ENCODE data around the gene FEM1A. TPM values are rescaled to one million over a fixed set of nuclear protein-coding genes. Genes with fewer than 3 reads are reported as not detected.
"Not testable (repeated sequence)": the region's sequence is repeated elsewhere in the genome, so short reads cannot be mapped to it uniquely, and the experiment has no call there.

Gene FEM1A
- 16.0 and 16.7 TPM in 2 replicates for total RNA-seq

- intact Hi-C loops (cut with micrococcal nuclease), result loop anchor here (1.0 to 10.0 kb wide), 22 partner anchors 20 to 1287 kb away; partner anchors contain the start of genes ANKRD24, CATSPERD, CHAF1A and DOHH
These were observed at the start of gene FEM1A for GRCh38 chr19:4791183-4792018. Gene FEM1A (plus strand): TSS chr19:4791734. CDS start chr19:4791855, 121 bp downstream.

DNA sequence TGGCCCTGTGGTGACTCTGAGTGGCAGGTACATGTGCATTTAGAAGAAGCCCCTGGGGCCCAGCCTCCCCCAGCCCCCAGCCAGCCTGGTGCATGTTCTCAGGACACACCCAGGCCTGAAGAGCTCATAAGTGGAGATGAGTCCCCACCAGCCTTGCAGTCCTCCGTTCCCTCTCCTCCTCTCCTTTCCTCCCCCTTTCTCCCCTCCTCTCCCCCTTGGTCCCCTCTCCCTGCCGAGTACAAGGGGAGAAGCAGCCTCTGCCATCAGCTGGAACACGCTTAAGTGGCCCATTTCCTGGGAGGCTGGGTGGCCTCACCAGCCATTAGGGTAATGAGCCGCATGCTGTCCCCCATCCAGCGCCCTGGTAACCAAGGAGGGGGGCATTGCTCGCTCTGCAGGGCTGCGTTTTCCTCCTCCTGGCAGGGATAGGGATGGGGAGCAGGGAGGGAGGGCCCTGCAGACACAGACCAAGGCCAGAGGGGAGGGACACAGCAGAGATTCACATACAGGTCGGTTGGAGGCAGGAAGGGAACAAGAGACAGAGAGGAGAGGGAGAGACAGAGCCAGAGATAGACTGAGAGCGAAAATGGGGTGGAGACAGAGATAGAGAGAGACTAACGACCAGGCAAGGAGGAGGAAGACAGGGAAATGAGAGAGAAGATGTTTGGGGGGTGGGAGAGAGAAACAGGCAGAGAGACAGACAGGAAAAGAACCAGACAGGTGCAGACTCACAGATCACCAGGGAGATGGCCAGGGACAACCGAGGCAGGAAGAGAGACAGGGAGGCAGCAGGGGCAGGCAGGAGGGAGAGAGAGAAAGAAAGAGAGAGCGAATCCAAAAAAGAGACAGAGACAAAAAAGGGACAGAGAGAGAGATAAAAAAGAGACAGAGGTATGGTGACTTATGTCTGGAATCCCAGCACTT is 48.5 kb upstream of the FEM1A start:
- intact Hi-C loops (cut with micrococcal nuclease), result no loop called here

- intact Hi-C loops (cut with micrococcal nuclease), result no loop called here
These were observed 46.9 kb upstream of the FEM1A start for GRCh38 chr19:4744451-4745174.

DNA sequence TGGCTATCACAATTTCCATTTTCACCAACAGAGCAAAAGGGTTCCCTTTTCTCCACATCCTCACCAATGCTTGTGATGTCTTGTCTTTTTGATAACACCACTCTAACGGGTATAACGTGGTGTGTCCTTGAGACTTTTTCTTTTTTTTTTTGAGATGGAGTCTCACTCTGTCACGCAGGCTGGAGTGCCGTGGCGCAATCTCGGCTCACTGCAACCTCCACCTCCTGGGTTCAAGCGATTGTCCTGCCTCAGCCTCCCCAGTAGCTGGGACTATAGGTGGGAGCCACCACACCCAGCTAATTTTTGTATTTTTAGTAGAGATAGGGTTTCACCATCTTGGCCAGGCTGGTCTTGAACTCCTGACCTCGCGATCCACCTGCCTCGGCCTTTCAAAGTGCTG is 46.4 kb upstream of the FEM1A start:
- intact Hi-C loops (cut with micrococcal nuclease), result not testable (repeated sequence)

DNA sequence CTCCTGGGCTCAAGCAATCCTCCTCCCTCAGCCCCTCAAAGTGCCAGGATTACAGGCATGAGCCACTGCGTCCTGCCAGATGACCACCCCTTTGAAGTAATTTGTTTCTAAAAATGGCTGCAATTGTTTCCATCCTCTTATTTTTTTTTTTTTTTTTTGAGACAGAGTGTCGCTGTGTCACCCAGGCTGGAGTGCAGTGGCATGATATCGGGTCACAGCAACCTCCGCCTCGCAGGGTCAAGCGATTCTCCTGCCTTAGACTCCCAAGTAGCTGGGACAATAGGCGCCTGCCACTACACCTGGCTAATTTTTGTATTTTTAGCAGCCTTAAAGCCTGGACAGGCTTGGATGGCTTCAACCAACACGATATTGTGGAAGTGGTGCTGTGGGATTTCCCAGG is 45.5 kb upstream of the FEM1A start:
- intact Hi-C loops (cut with micrococcal nuclease), result no loop called here

GRCh38 chr19:4748185-4748584 is 43.3 kb upstream of the FEM1A start:
- intact Hi-C loops (cut with micrococcal nuclease), result no loop called here

- intact Hi-C loops (cut with micrococcal nuclease), result no loop called here
These were observed 42.9 kb upstream of the FEM1A start for GRCh38 chr19:4748589-4748988.

DNA sequence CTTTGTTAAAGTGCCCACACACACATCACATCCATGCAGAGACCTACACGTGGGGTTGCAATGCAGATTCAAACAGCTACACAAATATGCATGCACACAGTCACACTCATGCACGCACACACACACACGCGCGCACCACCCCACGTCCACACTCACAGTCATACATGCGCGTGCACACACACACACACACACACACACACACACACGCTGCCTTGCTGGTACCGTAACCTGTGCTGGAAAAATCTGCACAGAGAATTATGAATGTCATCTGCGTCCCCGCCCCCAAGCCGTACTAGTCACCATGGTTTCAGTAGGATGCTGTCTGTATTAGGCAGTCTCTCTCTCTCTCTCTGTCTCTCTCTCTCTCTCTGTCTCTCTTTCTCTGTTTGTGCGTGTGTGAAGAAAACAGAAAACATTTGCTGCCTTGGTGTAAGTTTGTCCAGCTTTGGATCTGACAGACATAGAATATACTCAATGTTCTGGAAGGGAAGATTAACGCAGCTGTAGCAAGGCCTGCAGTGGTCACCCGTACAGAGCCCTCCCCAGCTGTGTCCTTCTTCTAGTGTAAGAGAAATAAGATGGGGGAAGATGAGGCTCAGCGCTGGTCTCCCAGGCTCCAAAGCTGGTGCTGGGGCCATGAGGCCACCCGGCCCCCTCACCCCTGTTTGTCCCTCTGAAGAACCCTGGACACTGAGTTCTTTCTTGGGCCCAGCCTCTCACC is 41.5 kb upstream of the FEM1A start:
- intact Hi-C loops (cut with micrococcal nuclease), result no loop called here

GRCh38 chr19:4754248-4754647 is 37.3 kb upstream of the FEM1A start:
- intact Hi-C loops (cut with micrococcal nuclease), result no loop called here

- intact Hi-C loops (cut with micrococcal nuclease), result no loop called here
These were observed 36.1 kb upstream of the FEM1A start for GRCh38 chr19:4755459-4755858.

- intact Hi-C loops (cut with micrococcal nuclease), result no loop called here
These were observed 33.5 kb upstream of the FEM1A start for GRCh38 chr19:4758082-4758481.

- intact Hi-C loops (cut with micrococcal nuclease), result no loop called here
These were observed 32.9 kb upstream of the FEM1A start for GRCh38 chr19:4758659-4759058.

DNA sequence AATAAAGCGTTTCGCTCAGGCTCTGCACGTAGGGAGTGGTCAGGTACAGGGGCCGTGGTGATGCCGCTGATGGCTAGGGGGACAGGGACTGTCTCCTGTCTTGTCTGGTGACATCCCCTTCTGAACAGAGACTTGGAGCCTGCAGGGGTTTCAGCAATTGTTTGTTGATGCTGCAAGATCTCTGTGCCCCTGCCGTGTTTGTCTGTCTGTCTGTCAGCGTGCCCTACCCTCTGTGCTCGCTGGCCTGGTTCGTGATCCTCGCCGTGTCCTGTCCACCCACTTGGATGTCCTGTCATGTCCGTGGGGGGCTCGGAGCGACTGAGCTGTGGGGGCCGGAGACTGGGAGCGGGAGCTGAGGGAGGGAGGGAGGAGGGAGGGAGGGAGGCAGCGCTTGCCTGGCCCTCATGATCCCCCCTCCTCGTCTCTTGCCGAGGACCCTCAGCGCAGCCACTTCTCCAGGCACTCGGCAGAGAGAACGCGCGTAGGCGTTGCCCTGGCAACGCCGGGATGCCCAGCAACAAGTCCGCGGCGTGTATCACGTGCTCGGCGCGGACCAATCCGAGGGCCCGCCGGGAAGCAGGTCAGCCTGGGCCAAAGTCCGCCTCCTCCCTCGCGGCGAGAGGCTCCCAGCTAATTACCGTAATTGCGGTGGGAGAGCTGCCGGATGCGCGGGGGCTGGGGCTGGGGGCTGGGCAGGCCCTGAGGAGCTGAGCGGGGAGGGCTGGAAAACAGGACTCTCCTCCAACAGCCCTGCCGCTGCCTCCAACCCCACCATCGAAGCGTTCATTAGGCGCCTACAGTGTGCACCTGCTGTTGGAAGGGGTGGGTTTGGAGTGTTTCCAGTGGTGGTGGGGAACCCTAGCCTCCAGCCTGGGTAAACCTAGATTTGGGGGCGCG is 31.9 kb upstream of the FEM1A start:
- intact Hi-C loops (cut with micrococcal nuclease), result loop anchor here (1.0 kb wide), 1 partner anchor 32 kb away; the partner anchor contains the start of gene FEM1A

- intact Hi-C loops (cut with micrococcal nuclease), result loop anchor here (1.0 kb wide), 1 partner anchor 31 kb away; the partner anchor contains the start of gene FEM1A
These were observed 31.3 kb upstream of the FEM1A start for GRCh38 chr19:4760285-4760650.

DNA sequence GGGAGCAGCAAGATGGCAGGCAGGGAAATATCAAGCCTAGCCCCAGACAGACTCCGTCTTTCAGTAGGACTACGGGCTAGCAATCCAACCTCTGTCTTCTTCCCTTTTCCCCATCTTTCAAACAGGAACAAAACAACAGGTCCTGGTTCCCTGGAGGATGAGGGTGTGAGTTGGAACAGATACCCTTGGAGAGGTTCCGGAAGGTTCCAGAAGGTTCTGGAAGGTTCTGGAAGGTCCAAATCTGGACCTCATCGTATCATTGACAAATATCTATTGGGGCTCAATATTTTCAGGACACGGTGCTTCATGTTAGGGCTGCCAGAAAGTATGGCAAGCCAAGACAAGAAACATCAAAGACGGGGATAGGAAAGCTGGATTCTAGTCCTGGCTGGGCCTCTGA is 28.5 kb upstream of the FEM1A start:
- intact Hi-C loops (cut with micrococcal nuclease), result no loop called here

DNA sequence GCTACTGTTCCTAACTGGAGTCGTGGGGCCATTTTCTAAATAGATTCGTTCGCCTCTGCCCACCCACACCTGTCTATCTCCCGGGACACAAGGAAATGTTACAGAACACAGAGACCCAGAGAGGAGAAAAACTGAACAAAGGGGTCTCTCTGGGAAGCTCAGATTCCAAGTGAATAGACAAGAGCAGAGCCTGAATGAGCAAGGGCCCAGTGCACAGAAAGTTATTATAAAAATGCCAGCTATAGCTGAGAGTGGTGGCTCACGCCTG is 27.2 kb upstream of the FEM1A start:
- intact Hi-C loops (cut with micrococcal nuclease), result no loop called here

- intact Hi-C loops (cut with micrococcal nuclease), result loop anchor here (1.0 kb wide), 1 partner anchor 22 kb away; the partner anchor contains the start of gene FEM1A
These were observed 22.4 kb upstream of the FEM1A start for GRCh38 chr19:4768934-4769777.

DNA sequence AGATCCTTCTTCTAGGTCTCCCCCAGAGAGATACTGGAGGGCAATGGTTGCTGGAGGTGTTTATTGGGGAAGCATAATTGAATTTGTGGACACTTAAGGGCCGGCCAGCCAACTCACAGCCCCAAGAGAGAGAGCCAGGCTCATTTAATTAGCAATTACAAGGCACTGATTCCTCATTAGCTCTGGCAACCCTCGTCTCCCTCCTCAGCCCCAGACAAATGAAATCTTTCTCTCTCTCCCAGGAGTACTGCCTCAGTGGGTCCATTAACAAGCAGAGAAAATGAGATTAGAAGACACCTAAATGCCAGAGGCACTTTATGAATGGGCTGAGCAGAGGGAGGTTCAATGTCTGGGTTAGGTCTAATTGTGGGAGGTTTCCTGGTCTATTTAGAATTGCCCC is 19.0 kb upstream of the FEM1A start:
- intact Hi-C loops (cut with micrococcal nuclease), result loop anchor here (5.0 kb wide), 1 partner anchor 40 kb away; no protein-coding TSS in a partner anchor
